Umbilical cord (tissue), 2 donors: ENCODE results near the gene PSMC5. TPM values are rescaled to one million over a fixed set of nuclear protein-coding genes. Genes with fewer than 3 reads are reported as not detected.
A peak's percentile ranks its signal among the peaks of the same experiment; 100 is the strongest.
"Not testable (repeated sequence)": the region's sequence is repeated elsewhere in the genome, so short reads cannot be mapped to it uniquely, and the experiment has no call there.

Source experiments
- DNase-seq: peaks from one replicate; pipeline ENCODE4 v3.0.0-alpha.2; 2015; ENCODE audit warnings: low spot score
- total RNA-seq: library from RNA; depleted of rRNA; stranded (reverse); fragments of >200 nt; gene quantifications from one replicate; pipeline ENCODE4 v1.2.3, GENCODE V29; 2014; ENCODE audit warnings: low replicate concordance; ENCODE audit not compliant: insufficient read depth

PSMC5 gene
- total RNA-seq, 1 donor from 2014 or later: 42.1 TPM

- DNase-seq: peak; percentile 97
Measured at GRCh38 chr17:63838631-63839171, 11.5 kb downstream of the PSMC5 start.

- DNase-seq: no peak
Measured at GRCh38 chr17:63840591-63841349, 13.5 kb downstream of the PSMC5 start.

GRCh38 chr17:63841350-63842172 lies 14.3 kb downstream of the PSMC5 start:
- peak; percentile 66 for DNase-seq

DNA sequence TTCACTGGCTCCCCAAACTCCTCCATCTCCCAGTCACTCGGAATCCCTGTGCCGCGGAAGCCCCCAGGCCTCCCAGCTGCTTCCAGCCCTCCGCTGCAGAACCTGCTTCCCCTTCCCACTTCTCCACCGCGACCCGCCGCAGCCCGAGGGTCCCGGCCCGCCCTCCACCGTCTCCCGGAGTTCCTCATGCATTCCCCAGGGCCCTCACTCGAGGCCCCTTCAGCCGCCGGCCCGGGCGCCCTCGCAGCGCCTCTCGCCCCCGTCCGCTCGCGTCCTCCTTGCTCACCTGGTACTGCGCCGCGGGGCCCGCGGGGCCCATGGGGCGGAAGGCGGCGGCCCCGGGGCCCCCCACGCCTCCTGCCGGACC lies 14.9 kb downstream of the PSMC5 start:
- DNase-seq: no peak

GRCh38 chr17:63842540-63843386 lies 15.5 kb downstream of the PSMC5 start, which contains the start of gene SMARCD2:
Gene SMARCD2 (minus strand): TSS chr17:63842685. CDS start chr17:63842674, 11 bp downstream.
- DNase-seq: peak; percentile 99

DNA sequence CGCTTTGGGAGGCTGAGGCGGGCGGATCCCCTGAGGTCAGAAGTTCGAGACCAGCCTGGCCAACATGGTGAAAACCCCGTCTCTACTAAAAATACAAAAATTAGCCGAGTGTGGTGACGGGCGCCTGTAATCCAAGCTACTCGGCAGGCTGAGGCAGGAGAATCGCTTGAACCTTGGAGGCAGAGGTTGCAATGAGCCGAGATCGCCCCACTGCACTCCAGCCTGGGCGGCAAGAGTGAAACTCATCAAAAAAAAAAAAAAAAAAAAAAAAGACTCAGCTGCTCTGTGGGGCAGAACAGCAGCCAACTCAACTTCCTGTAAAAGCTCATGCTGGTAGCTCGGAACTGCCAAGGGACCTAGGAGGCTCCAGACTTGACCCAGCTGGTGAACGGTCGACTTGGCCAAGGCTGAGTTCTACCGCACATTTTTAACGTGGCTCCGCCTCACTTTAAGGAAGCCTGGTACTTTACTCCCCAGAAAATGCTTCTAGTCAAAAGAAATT lies 16.2 kb downstream of the PSMC5 start:
- DNase-seq: peak; percentile 84

DNA sequence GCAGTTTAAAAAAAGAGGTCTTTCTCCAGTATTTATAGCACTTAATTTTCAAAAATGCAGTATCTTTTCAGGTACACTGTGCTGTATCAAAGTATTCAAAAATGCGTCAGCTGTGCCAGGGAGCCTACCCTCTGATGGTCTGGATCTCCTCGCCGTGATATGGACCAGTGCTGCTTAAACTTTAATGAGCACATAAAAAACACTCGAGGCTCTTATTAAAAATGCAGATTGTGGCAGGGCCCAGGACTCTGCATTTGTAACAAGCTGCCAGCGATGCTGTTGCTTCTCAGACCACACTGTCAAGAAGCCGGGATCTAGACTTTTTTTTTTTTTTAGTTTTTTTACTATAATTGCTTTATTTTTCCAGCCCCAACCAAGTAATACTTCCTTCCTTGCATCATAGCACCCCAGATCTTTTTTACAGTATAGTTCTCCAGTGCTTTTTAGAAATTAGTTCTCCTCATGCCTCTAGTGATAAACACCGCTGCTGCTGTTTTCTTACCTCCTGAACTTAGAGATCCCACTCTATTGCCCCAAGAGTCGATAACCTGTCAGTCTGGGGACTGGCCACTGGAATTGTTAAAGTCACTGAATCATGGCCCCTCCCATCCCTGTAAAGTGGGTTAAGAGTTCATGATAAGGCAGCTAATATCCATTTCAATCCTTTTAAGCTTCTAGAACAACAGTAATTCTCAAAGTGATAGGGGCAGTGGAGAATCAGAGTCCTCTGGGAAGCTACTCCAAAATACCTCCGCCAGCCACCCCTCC lies 16.9 kb downstream of the PSMC5 start:
- peak; percentile 72 for DNase-seq

GRCh38 chr17:63845509-63845908 lies 18.3 kb downstream of the PSMC5 start:
- DNase-seq: no peak

DNA sequence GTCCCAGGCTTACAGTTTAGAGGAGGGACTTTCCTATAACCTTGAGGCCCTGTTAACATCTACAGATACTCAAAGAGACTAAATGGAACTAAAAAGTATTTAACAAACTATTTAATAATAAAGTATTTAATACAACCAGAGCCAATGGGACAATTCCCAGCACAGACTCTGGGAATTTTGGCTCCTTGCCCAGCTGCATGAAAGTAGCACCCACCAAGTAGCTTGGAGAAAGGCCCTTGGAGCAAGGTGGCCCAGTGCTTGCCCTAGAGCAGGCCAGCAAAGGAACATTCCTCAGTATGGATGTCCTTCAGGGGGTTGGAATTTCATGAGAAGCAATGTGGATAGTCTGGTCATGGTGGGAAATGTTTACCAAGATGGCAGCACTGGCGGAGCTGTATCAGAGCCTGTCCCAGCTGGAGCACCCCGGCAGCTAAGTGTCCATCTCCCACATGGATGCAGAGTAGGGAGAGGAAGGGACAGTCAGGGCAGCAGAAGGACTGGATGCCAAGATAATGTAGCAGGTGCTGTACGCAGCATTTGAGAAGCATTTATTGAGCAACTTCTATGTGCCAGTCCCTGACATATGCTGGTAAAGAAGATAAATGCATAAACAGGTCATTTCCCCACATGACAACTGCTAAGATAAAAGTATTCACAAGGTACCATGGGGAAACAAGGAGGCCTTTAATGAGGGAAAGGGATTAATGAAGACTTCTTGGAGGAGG lies 20.5 kb downstream of the PSMC5 start:
- DNase-seq: no peak

- peak; percentile 91 for DNase-seq
Measured at GRCh38 chr17:63848834-63849689, 21.8 kb downstream of the PSMC5 start.

GRCh38 chr17:63850401-63850800 lies 23.2 kb downstream of the PSMC5 start:
- DNase-seq: no peak

GRCh38 chr17:63853260-63853659 lies 26.0 kb downstream of the PSMC5 start:
- DNase-seq: no peak

- no peak for DNase-seq
Measured at GRCh38 chr17:63854709-63855108, 27.5 kb downstream of the PSMC5 start.

DNA sequence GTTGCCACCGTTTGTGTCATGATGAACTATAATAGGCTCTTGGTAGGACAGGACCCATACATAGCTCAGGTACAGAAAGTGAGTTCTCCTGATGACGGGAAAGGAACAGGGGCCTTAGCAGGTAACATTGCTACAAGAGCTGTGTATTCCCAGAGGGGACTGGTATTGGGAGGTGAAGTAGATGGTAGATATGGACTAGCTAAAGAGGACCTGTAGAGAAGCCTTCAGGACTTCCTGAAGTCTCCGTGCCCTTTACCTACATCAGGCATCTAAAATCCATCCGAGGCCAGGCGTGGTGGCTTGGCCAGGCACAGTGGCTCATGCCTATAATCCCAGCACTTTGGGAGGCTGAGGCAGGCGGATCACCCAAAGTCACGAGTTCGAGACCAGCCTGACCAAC lies 28.0 kb downstream of the PSMC5 start:
- DNase-seq: no peak

DNA sequence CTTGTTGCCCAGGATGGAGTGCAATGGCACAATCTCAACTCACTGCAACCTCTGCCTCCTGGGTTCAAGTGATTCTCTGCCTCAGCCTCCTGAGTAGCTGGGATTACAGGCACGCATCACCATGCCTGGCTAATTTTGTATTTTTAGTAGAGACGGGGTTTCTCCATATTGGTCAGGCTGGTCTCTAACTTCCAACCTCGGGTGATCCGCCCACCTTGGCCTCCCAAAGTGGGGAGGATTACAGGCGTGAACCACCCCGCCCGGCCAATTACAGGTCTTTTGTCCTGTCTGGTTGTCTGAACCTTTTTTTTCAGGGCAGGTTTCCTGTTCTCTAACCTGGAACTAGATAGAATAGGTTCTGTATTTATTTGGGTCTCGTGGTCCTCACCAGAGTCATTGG lies 29.2 kb downstream of the PSMC5 start:
- not testable (repeated sequence) for DNase-seq

DNA sequence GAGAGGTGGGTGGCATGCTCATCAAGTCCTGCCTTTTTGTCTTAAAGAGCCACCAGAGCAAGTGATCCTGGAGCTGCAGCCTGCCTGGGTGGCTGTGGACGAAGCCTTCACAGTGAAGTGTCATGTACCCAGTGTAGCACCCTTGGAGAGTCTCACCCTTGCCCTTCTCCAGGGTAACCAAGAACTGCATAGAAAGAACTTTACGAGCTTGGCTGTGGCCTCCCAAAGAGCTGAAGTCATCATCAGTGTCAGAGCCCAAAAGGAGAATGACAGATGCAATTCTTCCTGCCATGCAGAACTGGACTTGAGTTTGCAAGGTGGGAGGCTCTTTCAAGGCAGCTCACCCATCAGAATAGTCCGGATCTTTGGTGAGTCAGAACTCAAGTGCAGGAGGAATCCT lies 32.0 kb downstream of the PSMC5 start:
- DNase-seq: no peak

- not testable (repeated sequence) for DNase-seq
Measured at GRCh38 chr17:63866625-63867024, 39.4 kb downstream of the PSMC5 start.

- DNase-seq: not testable (repeated sequence)
Measured at GRCh38 chr17:63869491-63870291, 42.5 kb downstream of the PSMC5 start.
